ENCODE measurements around the gene CTU2. TPM values are rescaled to one million over a fixed set of nuclear protein-coding genes. Genes with fewer than 3 reads are reported as not detected.

Gene CTU2
- polyA plus RNA-seq, 1 donor from 2014 or later, result 26.3 TPM

GRCh38 chr16:88760424-88761142 lies 54.3 kb downstream of the CTU2 start:
- Histone ChIP-seq H2AFZ (ENCODE audit: low read depth, low read length) (no peak overlapping the region), H3K4me3 (ENCODE audit: low read length) (no peak overlapping the region), H4K20me1 (ENCODE audit: insufficient read depth) (no peaks in the 10 kb centered on the region), H3K27me3 (ENCODE audit: insufficient read depth, low read depth, low read length) (no peaks in the 10 kb centered on the region), H3K79me2 (replicated peaks; ENCODE audit: insufficient read depth, low read length) (no peaks in the 10 kb centered on the region), H3K9ac (ENCODE audit: low read length) (no peak overlapping the region), H3F3A (ENCODE audit: insufficient read depth, low read length, poor library complexity, severe bottlenecking) (no peaks in the 10 kb centered on the region), H3K9me2 (ENCODE audit: insufficient read depth, low read length) (no peaks in the 10 kb centered on the region), H3K9me3 (ENCODE audit: low read length) (no peaks in the 10 kb centered on the region), H3K27ac (ENCODE audit: low read length) (no peak overlapping the region), H3K4me2 (ENCODE audit: low read length) (no peak overlapping the region), H3K36me3 (ENCODE audit: insufficient read depth, low read length) (no peaks in the 10 kb centered on the region)
- TF ChIP-seq TAF1 (IDR thresholded peaks at IDR 0.05; ENCODE audit: low read depth) (no peak), MXI1 (conservative IDR thresholded peaks at IDR 0.05; ENCODE audit: poor library complexity, severe bottlenecking) (no peak), EZH2 (IDR thresholded peaks at IDR 0.05; ENCODE audit: borderline replicate concordance, insufficient read depth, low read length, poor library complexity, severe bottlenecking) (no peak), RAD21 (conservative IDR thresholded peaks at IDR 0.05) (no peak), POLR2AphosphoS5 (IDR thresholded peaks at IDR 0.05) (no peak)

GRCh38 chr16:88761143-88761534 lies 54.8 kb downstream of the CTU2 start:
- Histone ChIP-seq H3K79me2 (replicated peaks; ENCODE audit: insufficient read depth, low read length) (no peaks in the 10 kb centered on the region), H3K36me3 (ENCODE audit: insufficient read depth, low read length) (no peaks in the 10 kb centered on the region), H3K4me3 (ENCODE audit: low read length) (no peak overlapping the region), H3K9me3 (ENCODE audit: low read length) (no peaks in the 10 kb centered on the region), H3K9ac (ENCODE audit: low read length) (no peak overlapping the region), H2AFZ (ENCODE audit: low read depth, low read length) (no peak overlapping the region), H3F3A (ENCODE audit: insufficient read depth, low read length, poor library complexity, severe bottlenecking) (no peaks in the 10 kb centered on the region), H3K4me2 (ENCODE audit: low read length) (no peak overlapping the region), H3K27ac (ENCODE audit: low read length) (no peak overlapping the region), H3K9me2 (ENCODE audit: insufficient read depth, low read length) (no peaks in the 10 kb centered on the region), H4K20me1 (ENCODE audit: insufficient read depth) (no peaks in the 10 kb centered on the region), H3K27me3 (ENCODE audit: insufficient read depth, low read depth, low read length) (no peaks in the 10 kb centered on the region)
- no peak for TF ChIP-seq TAF1 (IDR thresholded peaks at IDR 0.05; ENCODE audit: low read depth)
- no peak for TF ChIP-seq CTCF (IDR thresholded peaks at IDR 0.05; ENCODE audit: poor library complexity, severe bottlenecking)
- TF ChIP-seq POLR2AphosphoS5 (IDR thresholded peaks at IDR 0.05), result no peak
- TF ChIP-seq RAD21 (conservative IDR thresholded peaks at IDR 0.05), result no peak
- TF ChIP-seq SMC3 (conservative IDR thresholded peaks at IDR 0.05; ENCODE audit: poor library complexity), result no peak
- no peak for TF ChIP-seq REST (IDR thresholded peaks at IDR 0.05; ENCODE audit: borderline replicate concordance)
- TF ChIP-seq EZH2 (IDR thresholded peaks at IDR 0.05; ENCODE audit: borderline replicate concordance, insufficient read depth, low read length, poor library complexity, severe bottlenecking), result no peak
- no peak for TF ChIP-seq EP300 (conservative IDR thresholded peaks at IDR 0.05; ENCODE audit: poor library complexity, severe bottlenecking)
- no peak for TF ChIP-seq MXI1 (conservative IDR thresholded peaks at IDR 0.05; ENCODE audit: poor library complexity, severe bottlenecking)

Measured in neural cell (in vitro differentiated cells).